HepG2 (cell line): Measurements from ENCODE around the gene CDKN2C. TPM values are rescaled to one million over a fixed set of nuclear protein-coding genes. Genes with fewer than 3 reads are reported as not detected.

ENCODE experiments used
- FOXP4 ChIP-seq: sonication (generic); formaldehyde crosslinking; IDR thresholded peaks from 2 replicates; pipeline ENCODE4 v1.4.0; 2020; ENCODE audit warnings: missing genetic modification reagents
- HOXA3 ChIP-seq: sonication (generic); formaldehyde crosslinking; IDR thresholded peaks from 2 replicates; pipeline ENCODE4 v1.5.0; 2020; ENCODE audit warnings: missing genetic modification reagents
- JUND ChIP-seq: sonication (generic); formaldehyde crosslinking; IDR thresholded peaks from 2 replicates; pipeline ENCODE4 v1.8.0; 2022; ENCODE audit warnings: mild to moderate bottlenecking, missing genetic modification reagents
- NAIF1 ChIP-seq: sonication (generic); formaldehyde crosslinking; IDR thresholded peaks from 2 replicates; pipeline ENCODE4 v1.5.0; 2020; ENCODE audit warnings: mild to moderate bottlenecking, missing genetic modification reagents, borderline replicate concordance
- NKX3-1 ChIP-seq: sonication (generic); formaldehyde crosslinking; IDR thresholded peaks from 2 replicates; pipeline ENCODE4 v1.5.0; 2020; ENCODE audit warnings: missing genetic modification reagents
- PHF8 ChIP-seq: sonication (generic); formaldehyde crosslinking; IDR thresholded peaks from 2 replicates; pipeline ENCODE4 v1.5.0; 2020; ENCODE audit warnings: missing genetic modification reagents
- PLRG1 ChIP-seq: fragments of 450-650 bp; conservative IDR thresholded peaks from 2 replicates; pipeline ENCODE4 v1.6.1; 2016
- PREB ChIP-seq: sonication (generic); formaldehyde crosslinking; IDR thresholded peaks from 2 replicates; pipeline ENCODE4 v1.4.0; 2020; ENCODE audit warnings: missing genetic modification reagents
- SPEN ChIP-seq: sonication (generic); formaldehyde crosslinking; IDR thresholded peaks from 2 replicates; pipeline ENCODE4 v1.5.1; 2020; ENCODE audit warnings: low read depth, mild to moderate bottlenecking, missing genetic modification reagents
- ZNF407 ChIP-seq: sonication (generic); formaldehyde crosslinking; IDR thresholded peaks from one replicate; pipeline ENCODE4 v1.5.1; 2020; ENCODE audit warnings: mild to moderate bottlenecking, missing genetic modification reagents; ENCODE audit errors: not compliant biosample characterization
- ZNF567 ChIP-seq: sonication (generic); formaldehyde crosslinking; IDR thresholded peaks from 2 replicates; pipeline ENCODE4 v1.8.1; 2023; ENCODE audit warnings: mild to moderate bottlenecking, missing genetic modification reagents, borderline replicate concordance
- ZNF883 ChIP-seq: sonication (generic); formaldehyde crosslinking; IDR thresholded peaks from 2 replicates; pipeline ENCODE4 v1.5.1; 2020; ENCODE audit warnings: mild to moderate bottlenecking, missing genetic modification reagents; ENCODE audit errors: not compliant biosample characterization
- polyA plus RNA-seq, 8 experiments: library from polyadenylated mRNA; depleted of rRNA in 3 of 8; stranded (reverse) in 7 of 8; unstranded in 1 of 8; fragments of >200 nt; fragmentation: Illumina TruSeq in 4 of 8; extraction: Trizol in 4 of 8; gene quantifications; 2 replicates each; pipeline versions ENCODE4 v1.2.1 to v1.2.3, GENCODE V29; 2011 to 2016; ENCODE audit warnings: low read depth in 4 of 8, missing spikeins in 1 of 8, mixed read lengths in 1 of 8; ENCODE audit not compliant: insufficient read depth in 1 of 8
- total RNA-seq, 5 experiments: library from RNA; depleted of rRNA; stranded (reverse); fragments of >200 nt; fragmentation: Illumina TruSeq; extraction: Trizol; gene quantifications; 2 replicates each; pipeline ENCODE4 v1.2.3, GENCODE V29; 2016; ENCODE audit warnings: low read depth in 1 of 5

Gene CDKN2C
- total and polyA plus RNA-seq, 2 of the 13 experiments (the other 11 are each of a cell fraction or from before 2014, with no cell fraction given): 7.8 to 13.7 TPM

- TF ChIP-seq ZNF407 (CRISPR knock-in tag) (peak; percentile 61), PREB (no peak), PHF8 (CRISPR knock-in tag) (peak; percentile 78), PLRG1 (no peak), SPEN (peak; percentile 96), JUND (no peak), NAIF1 (CRISPR knock-in tag) (peak; percentile 57), ZNF883 (CRISPR knock-in tag) (peak; percentile 53), NKX3-1 (CRISPR knock-in tag) (0 out of 2 replicates have a peak, but pooled peaks have one; percentile 54), FOXP4 (CRISPR knock-in tag) (peak; percentile 61), HOXA3 (CRISPR knock-in tag) (peak; percentile 96), ZNF567 (CRISPR knock-in tag) (0 out of 2 replicates have a peak, but pooled peaks have one; percentile 71)
Observed at GRCh38 chr1:50959913-50960844, 9.9 kb upstream of the CDKN2C start, which contains the start of gene FAF1 (continued).
